Measurements from ENCODE around the gene GTF2IRD1. TPM values are rescaled to one million over a fixed set of nuclear protein-coding genes. Genes with fewer than 3 reads are reported as not detected.
A peak's percentile ranks its signal among the peaks of the same experiment; 100 is the strongest.

GTF2IRD1 gene
- total and polyA plus RNA-seq, 9 of the 15 experiments (the other 6 are each of a cell fraction or from before 2014, with no cell fraction given): 9.1 to 30.2 (median 14.0) TPM

DNA sequence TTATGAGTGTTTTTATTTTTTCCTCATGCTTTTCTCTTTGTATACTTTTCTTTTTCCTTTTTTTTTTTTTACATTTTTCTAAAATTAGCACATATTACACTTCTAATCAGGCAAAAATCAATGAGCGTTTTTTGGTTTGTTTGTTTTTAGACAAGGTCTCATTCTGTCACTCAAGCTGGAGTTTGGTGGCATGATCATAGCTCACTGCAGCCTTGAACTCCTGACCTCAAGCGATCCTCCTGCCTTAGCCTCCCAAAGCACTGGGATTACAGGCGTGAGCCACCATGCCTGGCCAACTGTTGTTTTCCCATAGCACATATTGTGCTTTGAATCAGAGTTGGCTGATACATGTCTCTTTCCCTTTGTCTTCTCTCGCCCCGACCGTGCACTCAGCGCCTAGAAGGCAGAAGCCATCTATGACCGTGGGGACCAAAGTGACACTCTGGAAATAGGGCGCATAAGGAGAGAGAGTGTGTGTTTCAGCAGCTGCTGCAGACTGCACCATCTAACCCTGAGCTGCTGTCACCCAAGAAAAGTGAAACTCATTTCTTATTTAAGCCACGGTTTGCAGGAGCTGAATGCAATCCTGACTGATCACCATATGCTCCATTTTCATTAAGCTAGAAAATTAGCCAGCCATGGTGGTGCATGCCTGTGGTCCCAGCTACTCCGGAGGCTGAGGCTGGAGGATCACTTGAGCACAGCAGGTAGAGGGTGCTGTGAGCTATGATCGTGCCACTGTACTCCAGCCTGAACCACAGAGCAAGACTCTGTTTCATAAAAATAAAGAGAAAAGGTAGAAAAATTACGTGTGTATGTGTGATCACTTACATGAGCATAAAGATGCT, 162.5 kb downstream of the GTF2IRD1 start (continued):
- TF ChIP-seq, protein P1, sequence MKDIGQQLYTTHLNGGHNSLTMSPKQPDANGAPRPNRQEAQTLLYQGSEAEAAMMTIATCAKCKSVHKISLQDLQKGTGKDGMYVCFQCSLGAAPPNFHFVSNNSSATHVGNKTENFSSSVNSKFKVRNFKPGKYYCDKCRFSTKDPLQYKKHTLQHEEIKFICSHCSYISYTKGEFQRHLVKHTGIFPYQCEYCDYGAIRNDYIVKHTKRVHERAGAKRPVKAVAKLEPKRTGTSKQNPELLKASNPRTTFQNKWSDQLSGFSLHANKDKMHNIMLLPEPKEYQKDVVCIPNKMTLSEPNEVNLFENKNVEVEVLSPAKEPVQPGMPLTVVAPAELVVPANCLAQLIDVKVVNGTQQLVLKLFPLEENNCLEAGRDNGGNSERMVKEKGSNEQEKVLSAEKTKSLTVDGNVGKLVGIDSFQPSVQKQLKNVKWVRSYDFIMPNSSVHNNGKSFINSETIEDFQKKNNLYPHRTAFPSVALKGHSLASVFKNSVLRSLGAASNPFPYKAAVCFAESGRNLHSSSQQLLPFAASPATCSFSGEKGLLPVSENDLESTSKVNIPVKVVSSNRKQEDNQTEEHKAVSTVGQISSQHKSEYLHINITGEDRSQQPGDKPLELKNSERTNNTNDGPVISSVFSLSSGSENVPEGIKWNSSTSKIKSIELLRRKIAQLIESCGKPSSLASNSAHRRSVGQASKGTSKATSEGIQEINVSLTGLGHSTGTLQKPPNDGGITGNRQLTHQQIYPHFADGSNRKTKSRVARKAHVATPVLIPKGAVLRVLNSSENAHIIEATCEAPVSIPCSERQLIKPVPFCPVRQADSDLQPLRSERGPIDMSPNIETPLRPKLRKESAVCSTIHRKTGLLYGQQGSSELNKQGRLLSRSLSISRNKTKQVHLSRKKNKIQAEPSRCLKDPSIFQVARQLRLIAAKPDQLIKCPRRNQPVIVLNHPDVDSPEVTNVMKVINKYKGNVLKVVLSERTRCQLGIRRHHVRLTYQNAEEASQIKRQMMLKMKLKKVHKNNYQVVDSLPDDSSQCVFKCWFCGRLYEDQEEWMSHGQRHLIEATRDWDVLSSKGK (CRISPR knock-in tag; IDR thresholded peaks at IDR 0.05): no peak

DNA sequence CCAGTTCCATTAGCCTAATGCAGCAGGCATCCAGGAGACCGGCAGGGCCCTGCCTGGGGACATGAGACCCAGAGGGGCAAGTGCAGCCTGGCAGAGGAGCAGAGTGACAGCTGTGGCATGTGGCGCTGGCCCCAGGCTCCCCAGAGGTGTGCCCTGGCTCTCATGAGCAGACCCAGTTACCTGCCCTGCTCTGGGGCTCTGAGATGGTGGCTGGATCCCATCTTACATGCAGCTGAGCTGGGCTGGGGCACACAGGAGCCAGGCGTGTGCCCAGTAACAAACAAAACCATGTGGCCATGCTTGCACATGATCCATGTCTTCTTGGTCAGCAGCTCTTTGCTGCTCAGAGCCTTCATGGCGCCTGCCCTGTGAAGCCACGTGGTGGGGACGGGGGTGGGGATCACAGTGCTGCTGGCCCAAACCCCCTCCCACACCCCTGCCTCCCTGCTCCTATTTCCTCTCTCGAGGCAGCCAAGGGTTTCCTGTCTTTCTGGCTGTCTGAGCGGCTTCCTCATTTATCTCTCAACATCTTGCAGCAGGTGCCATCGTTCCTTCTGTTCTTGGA, 163.6 kb downstream of the GTF2IRD1 start:
- H3K36me3 ChIP-seq (ENCODE audit: control insufficient read depth, insufficient read depth, low read length): no peaks in the 10 kb centered on the region
- H4K20me1 ChIP-seq (replicated peaks; ENCODE audit: control insufficient read depth, insufficient read depth, low read length): no peaks in the 10 kb centered on the region
- H3K9ac ChIP-seq (ENCODE audit: insufficient read depth in 1 of 2, low read depth in 2 of 2, low read length in 2 of 2): peak overlapping the region; percentile 31 to 82; a peak in 3 of 4 replicates
- H3K9me3 ChIP-seq (replicated peaks; ENCODE audit: control insufficient read depth, insufficient read depth, low read depth, low read length): no peaks in the 10 kb centered on the region
- no peaks in the 10 kb centered on the region for H3K27me3 ChIP-seq (ENCODE audit: control insufficient read depth in 2 of 2, insufficient read depth in 2 of 2, low read length in 2 of 2)
- ATAC-seq: peak; percentile 57
- peak overlapping the region; percentile 95 for H2AFZ ChIP-seq (ENCODE audit: low read depth, low read length)
- no TSS peak for BruUV-seq (replicated peaks)
- peak; percentile 39 to 46 (median 44) for DNase-seq (ENCODE audit: extremely low read depth in 1 of 4, low spot score in 3 of 4)
- in situ Hi-C loops (cut with MboI) (no loop called here), intact Hi-C loops (cut with micrococcal nuclease) (no loop called here)
- H3K79me2 ChIP-seq (ENCODE audit: control insufficient read depth, insufficient read depth, low read length): no peaks in the 10 kb centered on the region
- FAIRE-seq: no peak
- H3K4me2 ChIP-seq (ENCODE audit: insufficient read depth, low read length): peak overlapping the region; percentile 35
- H3K9me1 ChIP-seq (ENCODE audit: control insufficient read depth, insufficient read depth, low read length): no peaks in the 10 kb centered on the region
- no peak overlapping the region for H3K4me3 ChIP-seq
- 31% methylated on average over 9 of the region's 9 CpGs for WGBS (ENCODE audit: insufficient coverage, low coverage, missing lambda C conversion rate)
- H3K4me1 ChIP-seq (replicated peaks in 1 of 2; ENCODE audit: control insufficient read depth in 2 of 2, insufficient read depth in 2 of 2, low read length in 2 of 2): peaks cover 14 to 19% of the 10 kb centered on the region in 2 experiments
- POLR2A ChIA-PET: no interaction called here
- H3K27ac ChIP-seq (ENCODE audit: extremely low read depth, low read depth, low read length): peak overlapping the region; percentile 37; the same call in 1 of the 3 replicates
- CTCF ChIA-PET (ENCODE audit: low intra/inter-chr PET ratio): no interaction called here
- no peak for TF ChIP-seq KDM2B (CRISPR knock-in tag; IDR thresholded peaks at IDR 0.05)
- 0 out of 2 replicates have a peak, but pooled peaks have one; percentile 18 for TF ChIP-seq GABPA (tag; conservative IDR thresholded peaks at IDR 0.05; ENCODE audit: low read depth)
- peak; percentile 39; the same call in 1 of the 2 replicates for TF ChIP-seq RAD51 (IDR thresholded peaks at IDR 0.05; ENCODE audit: borderline replicate concordance, low read depth)
- TF ChIP-seq LCOR (CRISPR knock-in tag; IDR thresholded peaks at IDR 0.05): no peak
- no peak for TF ChIP-seq ZNF184 (CRISPR knock-in tag; IDR thresholded peaks at IDR 0.05)
- TF ChIP-seq, protein P2, sequence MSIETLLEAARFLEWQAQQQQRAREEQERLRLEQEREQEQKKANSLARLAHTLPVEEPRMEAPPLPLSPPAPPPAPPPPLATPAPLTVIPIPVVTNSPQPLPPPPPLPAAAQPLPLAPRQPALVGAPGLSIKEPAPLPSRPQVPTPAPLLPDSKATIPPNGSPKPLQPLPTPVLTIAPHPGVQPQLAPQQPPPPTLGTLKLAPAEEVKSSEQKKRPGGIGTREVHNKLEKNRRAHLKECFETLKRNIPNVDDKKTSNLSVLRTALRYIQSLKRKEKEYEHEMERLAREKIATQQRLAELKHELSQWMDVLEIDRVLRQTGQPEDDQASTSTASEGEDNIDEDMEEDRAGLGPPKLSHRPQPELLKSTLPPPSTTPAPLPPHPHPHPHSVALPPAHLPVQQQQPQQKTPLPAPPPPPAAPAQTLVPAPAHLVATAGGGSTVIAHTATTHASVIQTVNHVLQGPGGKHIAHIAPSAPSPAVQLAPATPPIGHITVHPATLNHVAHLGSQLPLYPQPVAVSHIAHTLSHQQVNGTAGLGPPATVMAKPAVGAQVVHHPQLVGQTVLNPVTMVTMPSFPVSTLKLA (conservative IDR thresholded peaks at IDR 0.05): peak in 1 of 2 experiments; percentile 54; a peak in 3 of 4 replicates
- no peak for TF ChIP-seq SAP30 (IDR thresholded peaks at IDR 0.05; ENCODE audit: borderline replicate concordance, insufficient read depth, low read depth, low read length, poor library complexity, severe bottlenecking)
- peak in 1 of 2 experiments; percentile 6; a peak in 1 of 4 replicates for TF ChIP-seq RCOR1 (IDR thresholded peaks at IDR 0.05; ENCODE audit: borderline replicate concordance in 1 of 2, low read depth in 2 of 2, low read length in 2 of 2)
- TF ChIP-seq ETV1 (tag; conservative IDR thresholded peaks at IDR 0.05; ENCODE audit: low read depth): peak; percentile 38; the same call in 1 of the 2 replicates
